ENCODE measurements around the gene ARHGAP10.
"Not testable (repeated sequence)": the region's sequence is repeated elsewhere in the genome, so short reads cannot be mapped to it uniquely, and the experiment has no call there.

Gene ARHGAP10

DNA sequence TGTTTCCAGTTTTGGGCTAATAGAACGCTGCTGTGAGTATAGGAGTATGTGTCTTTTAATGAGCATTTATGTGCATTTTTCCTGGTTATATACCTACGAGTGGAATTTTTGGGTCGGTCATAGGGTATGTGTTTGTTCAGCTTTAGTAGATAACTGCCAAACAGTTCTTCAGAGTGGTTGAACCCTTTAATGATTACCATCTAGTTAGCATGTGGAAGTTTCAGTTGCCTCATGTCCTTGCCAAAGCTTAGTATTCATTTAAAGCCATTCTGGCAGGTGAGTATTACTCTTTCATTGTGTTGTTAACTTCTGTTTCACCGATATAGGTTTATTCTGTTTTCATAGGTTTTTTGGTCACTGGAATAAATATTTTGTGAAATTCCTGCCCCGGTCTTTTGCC, 229.1 kb downstream of the ARHGAP10 start:
- no peak for DNase-seq

DNA sequence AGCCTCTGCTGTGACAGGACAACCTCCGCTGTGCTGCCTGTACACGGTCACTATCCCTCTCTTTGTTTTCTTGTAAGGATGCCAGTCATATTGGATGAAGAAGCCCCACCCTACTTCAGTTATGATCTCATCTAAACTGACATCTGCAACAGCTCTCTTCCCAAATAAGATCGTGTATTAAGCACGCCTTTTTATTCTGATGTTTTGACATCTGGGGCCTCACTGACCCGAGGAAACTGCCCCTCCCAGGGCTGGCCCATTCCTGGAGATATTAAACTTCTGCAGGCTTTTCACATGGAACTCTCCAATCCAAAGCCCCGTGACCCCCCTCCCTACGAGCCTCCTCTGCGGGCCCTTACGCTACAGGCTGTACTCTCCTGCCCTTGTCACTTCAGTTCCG, 232.0 kb downstream of the ARHGAP10 start:
- DNase-seq: no peak

DNA sequence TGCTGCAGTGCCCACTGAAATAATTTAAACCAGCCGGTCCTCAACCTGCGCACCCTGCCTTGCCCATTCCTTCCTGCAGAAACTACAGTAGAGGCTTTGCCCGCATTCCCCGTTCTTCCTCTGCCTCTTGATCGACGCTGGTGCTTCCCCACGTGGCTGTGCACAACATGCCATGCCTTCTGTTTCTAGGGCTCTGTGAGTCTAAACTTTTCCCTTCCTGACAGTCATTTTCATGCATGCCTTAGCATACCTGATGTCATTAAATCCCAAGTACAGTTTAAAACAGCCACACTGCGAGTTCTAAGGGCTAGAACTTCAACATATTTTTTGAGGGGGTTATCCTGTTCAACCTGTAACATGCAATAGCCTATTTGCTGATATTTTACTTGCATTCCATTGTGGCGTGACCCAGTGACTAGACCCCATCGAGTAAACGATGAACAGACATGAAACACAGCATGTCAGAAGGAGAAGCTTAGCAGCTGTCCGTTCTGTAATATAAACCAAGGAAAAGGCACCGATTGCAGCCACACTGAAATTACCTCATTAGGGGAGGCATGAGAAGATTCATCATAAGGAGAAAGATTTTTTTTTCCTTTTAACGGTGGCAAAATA, 232.5 kb downstream of the ARHGAP10 start:
- no peak for DNase-seq

DNA sequence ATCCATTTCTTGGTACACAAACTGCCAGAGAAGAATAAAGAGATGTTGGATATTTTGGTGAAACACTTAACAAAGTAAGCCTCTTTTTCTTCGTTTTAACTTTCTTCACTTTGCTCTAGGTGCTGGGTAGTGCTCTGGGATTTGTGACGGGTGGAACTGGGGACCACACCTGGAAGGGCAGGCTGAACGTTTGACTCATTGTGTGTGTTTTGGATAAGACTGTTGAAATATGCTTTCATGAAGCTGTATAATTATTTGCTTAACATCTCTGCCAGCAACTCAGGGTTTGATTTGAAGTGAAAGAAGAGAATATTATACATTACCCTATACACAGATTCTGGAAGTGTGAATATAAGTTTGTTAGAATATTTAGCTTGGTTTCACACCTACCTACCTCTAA, 233.2 kb downstream of the ARHGAP10 start:
- no peak for DNase-seq

DNA sequence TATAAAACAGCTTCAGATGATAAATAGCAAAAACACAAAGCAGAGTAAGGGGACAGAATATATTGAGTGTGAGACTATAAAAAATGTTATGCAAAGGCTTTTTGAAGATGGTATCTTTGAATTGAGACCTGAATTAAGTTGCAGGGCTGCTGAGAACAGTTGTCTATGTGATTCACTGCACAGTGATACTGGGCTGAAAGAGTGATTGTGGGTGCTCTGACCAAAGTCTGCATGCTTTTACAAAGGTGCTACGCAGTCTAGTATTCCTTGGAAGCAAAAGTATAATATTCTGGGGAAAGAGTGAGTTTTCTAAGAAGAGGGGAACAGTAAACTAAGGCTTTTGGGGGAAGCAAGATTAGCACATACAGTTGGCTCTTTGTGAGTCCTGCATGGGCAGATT, 234.0 kb downstream of the ARHGAP10 start:
- DNase-seq: no peak

DNA sequence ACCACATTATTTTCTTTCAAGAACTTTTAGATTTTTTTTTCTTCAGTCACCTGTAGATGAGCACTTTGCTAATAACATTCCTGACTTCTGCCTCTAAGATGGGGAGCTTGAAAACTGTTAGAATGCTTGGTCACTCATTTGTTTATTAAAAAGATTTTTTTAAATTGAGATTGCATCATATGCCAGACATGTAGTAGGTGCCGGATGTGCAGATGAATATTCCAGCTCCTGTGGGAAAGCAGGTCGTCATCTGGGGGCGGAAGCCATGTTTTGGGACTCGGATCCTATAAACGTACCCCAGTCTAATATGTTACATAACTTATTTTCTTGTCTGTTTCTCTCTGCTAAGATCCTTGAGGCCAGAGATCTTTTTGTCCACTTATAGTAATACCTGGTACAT, 236.8 kb downstream of the ARHGAP10 start:
- DNase-seq: no peak

DNA sequence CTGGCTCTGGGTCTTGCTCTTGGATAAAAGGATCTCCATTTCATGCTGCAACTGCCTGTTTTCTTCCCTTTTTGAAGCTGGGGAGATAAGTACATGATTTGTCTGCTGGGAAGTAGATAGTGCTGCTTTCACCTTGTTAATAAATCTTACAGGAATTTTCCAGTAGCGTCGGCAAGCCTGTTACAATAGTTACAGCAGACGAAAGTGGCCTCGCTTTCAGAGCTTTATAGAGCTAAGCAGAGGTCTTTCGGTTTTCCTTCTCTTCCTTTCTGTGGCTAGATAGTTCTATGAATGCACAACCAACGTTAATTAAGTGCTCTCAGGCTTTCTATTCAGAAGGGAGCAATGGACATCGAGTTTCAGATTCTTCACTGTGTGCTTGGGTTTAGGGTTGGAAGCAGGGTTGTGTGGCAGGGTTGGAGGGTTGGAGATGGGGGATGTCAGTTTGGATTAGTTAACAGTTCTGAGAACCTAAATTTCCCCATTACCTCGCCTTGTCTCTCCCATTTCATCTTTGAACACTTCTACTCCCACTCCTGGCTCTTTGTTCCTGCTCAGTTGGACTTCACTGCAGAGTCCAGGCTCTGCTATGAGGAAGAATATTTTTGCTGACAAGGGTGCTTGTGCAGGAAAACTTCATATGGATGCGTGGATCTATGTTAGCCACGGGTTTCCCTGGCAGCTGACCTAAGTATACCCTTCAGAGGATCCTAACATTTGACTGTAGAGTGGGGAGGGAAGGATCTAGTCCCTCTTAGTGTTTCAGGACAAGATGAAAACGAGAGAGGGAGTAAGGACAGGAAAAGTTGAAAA, 237.9 kb downstream of the ARHGAP10 start:
- DNase-seq: no peak

DNA sequence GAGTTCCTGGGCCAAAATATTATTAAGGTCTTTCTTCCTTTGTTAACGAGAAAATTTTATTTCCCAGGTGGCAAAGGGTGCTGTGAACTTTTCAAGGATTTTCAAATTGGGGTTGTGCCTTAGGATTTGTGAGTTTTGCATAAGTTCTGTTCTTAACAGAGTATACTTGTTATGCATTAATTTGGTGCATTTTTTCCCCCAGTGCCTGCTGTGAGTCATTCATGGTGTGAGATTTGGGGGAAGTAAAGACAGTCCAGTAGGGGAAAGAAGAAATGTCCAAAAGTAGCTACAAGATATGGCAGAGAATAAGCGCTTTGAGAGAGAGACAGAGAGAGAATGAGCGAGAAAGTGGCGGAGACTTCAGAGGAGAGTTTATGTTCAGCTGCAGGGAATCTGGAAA, 239.2 kb downstream of the ARHGAP10 start:
- DNase-seq: no peak

DNA sequence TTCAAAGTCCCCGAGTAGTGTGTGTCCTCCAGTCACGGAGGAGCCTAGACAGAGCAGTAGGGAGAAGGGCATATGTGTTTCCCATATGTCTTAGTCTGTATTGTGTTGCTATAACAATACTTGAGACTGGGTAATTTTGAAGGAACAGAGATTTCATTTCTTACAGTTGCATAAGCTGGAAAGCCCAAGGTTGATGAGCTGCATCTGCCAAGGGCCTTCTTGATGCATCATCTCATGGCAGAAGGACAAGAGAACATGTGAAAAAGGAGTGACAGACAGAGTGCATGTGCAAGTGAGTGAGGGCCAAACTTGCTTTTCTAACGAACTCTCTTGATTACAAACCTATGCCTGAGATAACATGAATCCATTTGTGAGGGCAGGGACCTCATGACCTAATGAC, 243.4 kb downstream of the ARHGAP10 start:
- DNase-seq: no peak

DNA sequence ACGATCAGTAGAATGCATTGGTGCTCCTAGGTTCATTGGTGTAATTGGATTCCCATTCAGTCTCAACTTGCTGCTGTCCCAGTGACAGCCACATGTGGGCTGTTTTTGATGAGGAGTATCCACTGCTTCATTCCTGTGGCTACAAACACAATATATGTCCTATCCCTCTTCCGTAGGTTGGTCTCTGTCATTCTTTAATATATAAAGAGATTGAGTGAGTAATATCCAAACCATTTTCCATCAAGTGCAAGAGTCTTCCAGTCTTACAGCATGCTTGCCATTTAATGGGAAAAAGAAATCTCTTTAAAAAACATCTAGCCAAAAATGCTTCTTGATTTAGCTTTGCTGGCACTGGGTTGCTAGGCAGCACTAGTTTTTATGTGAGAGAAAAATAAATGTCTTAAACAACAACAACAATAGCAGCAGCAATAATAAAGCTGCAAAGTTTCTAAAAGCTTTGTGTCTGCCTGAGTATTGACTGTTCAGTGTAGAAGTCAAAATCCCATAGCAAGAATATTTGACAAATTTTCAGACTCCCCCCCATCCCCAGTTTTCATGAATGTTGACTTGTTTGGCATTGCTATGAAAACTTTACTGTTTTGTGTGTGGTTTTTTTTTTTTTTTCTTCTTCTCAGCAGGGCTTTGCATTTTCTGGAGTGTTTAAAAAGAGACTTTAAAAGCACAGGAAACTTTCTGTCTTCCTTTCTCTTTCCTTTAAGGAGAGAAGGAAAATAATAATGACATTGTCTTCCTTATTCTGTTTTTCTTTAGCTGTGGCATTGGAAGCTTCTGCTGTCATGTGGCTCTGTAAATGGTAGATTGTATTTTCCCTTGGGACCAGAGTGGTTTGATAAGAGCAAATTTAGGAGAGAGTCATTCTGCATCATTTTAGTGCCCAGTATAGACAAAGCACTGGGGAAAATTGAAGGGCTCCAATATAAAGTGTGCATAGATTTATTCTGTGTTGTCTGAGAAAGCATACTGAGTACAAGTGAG, 244.3 kb downstream of the ARHGAP10 start:
- no peak for DNase-seq

DNA sequence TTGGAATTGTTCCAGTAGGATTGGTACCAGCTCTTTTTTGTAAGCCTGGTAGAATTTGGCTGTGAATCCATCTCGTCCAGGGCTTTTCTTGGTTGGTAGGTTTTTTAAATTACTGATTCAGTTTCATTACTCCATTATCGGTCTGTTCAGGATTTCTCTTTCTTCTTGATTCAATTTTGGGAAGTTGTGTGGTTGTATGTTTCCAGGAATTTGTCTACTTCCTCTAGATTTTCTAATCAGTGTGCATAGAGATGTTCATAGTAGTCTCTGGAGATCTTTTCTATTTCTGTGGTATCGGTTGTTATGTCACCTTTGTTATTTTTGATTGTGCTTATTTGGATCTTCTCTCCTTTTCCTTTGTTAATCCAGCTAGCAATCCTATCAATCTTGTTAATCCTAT, 248.7 kb downstream of the ARHGAP10 start:
- DNase-seq: no peak

DNA sequence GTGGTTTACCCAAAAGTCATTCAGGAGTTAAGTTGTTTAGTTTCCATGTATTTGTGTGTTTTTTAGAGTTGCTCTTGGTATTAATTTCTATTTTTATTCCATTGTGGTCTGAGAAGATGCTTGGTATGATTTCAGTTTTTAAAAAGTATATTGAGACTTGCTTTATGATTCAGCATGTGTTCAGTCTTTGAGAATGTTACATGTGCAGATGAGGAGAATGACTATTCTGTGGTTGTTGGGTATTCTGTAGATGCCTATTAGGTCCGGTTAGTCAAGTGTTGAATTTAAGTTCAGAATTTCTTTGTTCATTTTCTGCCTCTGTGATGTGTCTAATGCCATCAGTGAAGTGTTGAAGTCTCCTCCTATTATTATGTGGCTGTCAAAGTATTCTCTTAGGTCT, 249.4 kb downstream of the ARHGAP10 start:
- DNase-seq: no peak

DNA sequence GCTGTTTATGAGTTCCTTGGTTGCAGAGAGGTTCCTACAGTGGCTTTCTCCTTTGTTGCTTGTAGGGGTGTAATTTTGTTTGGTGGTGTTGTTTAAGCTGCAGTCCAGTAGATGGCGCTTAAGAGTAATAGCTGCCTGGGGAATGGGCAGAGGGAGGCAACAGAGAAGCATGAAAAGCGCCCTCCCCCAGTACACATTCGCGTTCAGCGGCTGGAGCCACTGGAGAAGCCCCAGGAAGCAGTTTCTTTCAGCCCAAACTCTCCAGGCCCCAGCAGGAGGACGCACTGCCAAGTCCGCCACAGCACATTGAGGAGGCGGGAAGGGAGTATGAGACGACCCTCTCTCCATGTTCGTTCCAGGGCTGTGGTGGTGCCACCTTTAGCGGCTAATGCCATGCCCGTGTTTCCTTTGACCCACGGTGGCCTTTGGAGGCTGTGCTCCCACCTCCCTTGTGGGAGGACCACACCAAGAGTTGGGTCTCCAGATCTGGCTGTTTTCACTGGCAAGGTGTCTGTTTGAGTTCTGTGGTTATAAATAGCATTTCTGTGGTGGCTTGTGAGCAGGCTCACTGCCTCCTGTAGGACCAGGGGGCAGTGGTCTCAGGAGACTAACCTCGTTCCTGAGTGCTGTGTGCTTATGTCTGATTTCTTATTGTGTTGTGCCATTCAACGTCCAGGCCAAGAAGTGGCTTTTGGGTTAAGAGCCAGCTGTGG, 252.3 kb downstream of the ARHGAP10 start:
- no peak for DNase-seq

DNA sequence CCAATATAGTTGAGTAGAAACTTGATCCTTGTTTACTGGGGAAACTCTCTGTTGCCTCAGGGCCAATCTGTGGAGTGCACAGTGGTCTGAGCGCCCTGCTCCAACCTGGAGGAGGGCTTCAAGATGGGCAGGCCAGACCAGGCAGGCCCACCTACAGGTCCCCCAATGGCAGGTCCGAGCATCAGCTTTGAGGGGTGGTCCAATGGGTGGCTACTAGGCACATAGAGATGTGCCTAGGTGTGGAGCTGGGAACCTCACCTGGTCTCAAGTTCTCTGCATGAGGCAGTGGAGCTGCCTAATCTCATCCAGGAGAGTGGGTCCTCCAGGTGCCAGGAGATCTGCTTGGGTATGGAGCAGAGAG, 252.9 kb downstream of the ARHGAP10 start:
- no peak for DNase-seq

DNA sequence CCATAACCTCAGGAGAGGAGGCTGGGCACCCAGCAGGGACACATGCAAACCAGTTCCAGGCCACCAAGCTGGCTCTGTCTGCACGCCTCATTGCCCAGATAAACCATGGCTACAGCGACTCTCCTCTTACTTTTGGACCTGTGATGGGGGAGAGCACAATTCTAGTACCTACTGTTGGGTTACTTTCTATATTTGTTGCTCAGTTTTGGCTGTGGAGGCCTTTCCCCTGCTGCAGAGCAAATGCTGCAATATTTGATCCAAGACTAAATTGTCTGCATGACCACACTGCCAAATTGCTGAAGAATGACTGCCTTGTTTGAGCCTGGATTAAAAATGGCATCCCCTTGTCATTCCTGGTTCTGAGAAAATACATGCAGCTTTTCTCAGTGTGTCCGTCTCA, 253.5 kb downstream of the ARHGAP10 start:
- DNase-seq: no peak

DNA sequence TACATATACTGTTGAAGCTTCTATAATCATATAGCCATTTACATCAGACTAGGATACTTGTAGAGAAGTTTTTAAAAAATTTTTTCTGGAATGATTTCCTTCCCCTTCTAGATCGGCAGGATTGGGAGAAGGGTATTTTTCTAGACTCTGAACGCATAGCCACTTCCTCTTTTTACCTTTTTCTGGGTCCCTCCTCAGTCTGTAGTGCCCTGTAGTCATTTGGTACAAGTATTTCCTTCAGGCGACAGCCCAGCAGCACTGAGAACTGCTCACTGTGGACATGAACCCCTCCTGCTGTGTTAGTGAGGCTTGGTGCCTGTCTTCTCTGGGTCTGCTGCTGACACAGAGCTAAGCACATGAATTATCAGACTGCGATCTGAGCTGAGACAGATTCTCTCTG, 255.4 kb downstream of the ARHGAP10 start:
- no peak for DNase-seq

DNA sequence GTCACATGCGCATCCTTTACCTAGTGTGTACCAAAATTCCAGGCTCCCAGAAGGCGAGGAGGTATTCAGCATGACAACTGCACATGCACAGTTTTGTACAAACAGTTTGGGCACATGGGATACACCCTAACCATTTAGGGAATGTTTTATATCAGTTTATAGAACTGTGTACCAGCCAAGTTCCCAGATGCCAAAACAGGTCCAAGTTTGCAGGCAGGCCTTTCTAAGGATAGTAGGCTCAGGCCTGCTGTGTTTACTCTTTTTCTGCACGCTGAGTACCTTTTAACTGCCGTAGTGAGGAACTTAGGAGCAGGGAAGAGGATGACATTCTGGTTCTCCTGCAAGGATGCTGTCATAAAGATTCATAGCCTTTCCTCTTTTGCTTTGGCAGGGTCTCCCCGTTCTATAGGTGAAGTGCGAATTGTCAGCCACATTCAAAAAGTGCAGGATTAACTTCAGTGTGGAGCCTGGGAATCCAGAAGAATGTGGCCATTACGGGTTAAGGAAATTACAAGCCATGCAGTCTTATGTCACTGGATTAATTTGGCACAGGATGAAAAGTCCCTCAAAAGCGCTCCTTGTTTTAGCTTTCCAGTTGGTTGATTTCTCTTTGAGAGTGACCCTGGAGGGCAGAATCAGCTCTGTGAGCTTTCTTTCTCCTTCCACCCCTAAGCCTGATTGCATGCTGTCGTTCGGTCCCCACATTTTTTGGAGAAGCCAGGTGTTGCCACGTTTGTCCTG, 259.8 kb downstream of the ARHGAP10 start:
- no peak for DNase-seq

DNA sequence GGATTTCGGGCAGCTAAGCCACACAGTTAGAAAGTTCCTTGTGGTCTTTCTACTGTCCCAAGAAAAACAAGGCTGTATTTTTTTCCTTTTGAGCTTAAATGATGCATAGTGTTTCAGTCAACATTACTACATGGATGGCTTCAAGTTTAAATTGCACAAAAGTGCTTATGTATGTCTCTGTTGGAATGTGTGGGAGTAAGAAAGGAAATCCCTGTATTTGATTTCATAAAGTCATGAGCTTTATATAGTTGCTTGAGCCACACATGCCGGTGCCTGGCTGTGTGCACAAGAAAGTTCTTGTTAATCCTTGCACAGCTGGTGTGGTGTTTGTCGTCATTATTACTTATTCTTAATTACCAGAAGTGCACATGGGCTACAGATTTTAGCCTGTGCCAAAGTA, 262.2 kb downstream of the ARHGAP10 start:
- DNase-seq: no peak

DNA sequence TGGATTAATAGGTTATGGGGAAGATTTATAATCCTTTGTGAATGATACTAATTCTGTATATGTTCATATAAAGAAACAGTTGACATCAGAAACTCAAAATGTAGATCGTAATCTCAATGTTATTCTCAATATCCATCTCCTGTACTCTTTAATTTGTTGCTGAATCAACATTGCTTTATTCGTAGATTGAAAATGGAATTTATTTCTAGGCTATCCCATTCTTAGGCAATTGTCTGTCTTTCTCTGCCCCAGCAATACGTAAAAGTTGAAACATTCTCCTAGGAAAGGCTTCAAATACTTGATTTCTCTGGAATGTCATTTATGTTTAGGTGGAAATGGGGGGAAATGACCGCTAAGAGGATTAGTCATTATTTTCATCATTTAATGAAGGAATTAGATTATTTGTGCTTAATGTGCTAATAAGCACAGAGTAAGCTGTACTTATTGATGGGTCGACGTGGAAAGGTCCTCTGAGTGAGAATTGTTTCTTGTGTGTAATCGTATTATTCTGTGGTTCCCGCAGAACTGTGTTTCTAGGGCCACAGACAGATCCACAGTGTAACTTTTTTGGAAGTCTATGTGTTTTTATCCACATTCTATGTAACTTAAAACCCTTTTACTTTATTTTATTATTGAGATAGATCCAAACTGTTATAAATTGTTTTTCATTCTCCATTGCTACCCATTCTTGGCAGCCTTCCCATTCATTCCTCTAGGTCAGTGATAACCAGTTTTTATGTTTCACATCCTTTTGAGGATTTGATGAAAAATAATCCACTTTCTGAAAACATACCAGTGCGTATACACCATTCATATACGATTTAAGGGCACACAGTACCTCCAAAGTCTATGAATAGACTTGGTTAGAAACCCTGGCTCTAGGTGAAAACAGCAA, 262.9 kb downstream of the ARHGAP10 start:
- DNase-seq: no peak

DNA sequence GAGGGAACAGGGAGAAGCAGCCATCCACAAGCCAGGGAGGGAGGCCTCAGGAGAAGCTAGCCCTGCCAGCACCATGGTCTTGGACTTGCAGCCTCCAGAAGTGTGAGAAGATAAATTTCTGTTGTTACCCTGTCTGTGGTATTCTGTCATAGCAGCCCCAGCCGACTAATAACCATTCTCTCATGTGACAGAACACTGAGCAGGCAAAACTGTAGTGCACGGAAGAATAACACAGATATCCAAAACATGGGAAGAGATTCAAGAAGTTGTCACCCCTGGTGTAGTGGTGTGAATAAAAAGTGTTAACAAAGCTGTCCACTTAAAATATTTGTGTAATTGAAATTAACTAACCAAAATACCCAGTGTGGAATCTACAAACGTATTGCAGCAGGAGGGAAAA, 265.0 kb downstream of the ARHGAP10 start:
- no peak for DNase-seq

DNA sequence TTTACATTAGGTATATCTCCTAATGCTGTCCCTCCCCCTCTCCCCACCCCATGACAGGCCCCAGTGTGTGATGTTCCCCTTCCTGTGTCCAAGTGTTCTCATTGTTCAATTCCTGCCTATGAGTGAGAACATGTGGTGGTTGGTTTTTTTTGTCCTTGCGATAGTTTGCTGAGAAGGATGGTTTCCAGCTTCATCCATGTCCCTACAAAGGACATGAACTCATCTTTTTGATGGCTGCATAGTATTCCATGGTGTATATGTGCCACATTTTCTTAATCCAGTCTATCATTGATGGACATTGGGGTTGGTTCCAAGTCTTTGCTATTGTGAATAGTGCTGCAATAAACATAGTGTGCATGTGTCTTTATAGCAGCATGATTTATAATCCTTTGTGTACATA, 268.1 kb downstream of the ARHGAP10 start:
- DNase-seq: not testable (repeated sequence)

All from activated CD4-positive, alpha-beta T cell treated with anti-CD3 and anti-CD28 coated beads, Interleukin-2, amount 50 U/mL, for 4 hours (primary cell).